Measurements from ENCODE around the gene CERKL.

GRCh38 chr2:181643151-181643550 is 13.8 kb downstream of the CERKL start:
- TF ChIP-seq CTCF (IDR thresholded peaks at IDR 0.05) = no peak
- TF ChIP-seq POLR2A (IDR thresholded peaks at IDR 0.05) = no peak
